GM10248 (cell line): ENCODE data around the gene SORBS2.

ENCODE experiments used
- CTCF ChIA-PET: fragments of 300-600 bp; sonication (Branson Sonifier 250); formaldehyde crosslinking; extraction: SDS; loops from one replicate; lab custom pipeline; 2021; ENCODE audit warnings: antibody characterized with exemption; lab: Yijun Ruan, JAX
- POLR2A ChIA-PET: fragments of 350-650 bp; sonication (Branson Sonifier 250); formaldehyde crosslinking; extraction: SDS; loops from one replicate; lab custom pipeline; 2020; ENCODE audit warnings: antibody characterized with exemption; lab: Yijun Ruan, JAX
- DNase-seq: peaks from one replicate; pipeline ENCODE4 v3.0.0; 2012; ENCODE audit errors: extremely low spot score
- TF ChIP-seq, protein P1 (sequence below): IDR thresholded peaks from 2 replicates; pipeline ENCODE4 v1.5.1; 2012; ENCODE audit warnings: mild to moderate bottlenecking, low read depth; ENCODE audit errors: extremely low read depth, missing control alignments, control extremely low read depth

Gene SORBS2

DNA sequence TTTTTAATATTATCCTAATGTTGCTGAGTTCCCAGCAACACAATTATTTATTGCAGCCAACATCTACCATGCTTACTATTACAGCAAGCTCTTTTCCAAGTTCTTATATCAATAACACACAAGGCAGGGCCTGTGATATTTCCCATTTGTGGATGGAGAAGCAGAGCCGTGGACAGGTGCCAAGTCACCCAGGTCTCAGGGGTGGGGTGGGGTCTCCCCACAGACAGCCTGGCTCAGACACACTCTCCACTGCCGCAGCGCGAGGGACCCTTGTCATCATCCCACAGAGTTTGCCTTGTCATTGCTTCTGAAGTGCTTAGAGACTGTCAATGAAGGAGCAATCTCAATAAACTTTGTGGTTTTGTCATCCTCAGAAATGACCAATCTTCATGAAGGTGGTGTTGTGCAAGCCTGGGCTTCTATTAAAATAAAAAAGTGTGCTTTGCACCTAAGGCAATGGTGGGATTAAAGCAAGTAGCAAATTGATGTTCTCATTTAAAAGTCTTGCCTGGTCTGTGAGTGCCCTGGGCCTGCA is 76.1 kb downstream of the SORBS2 start:
- ChIA-PET CTCF (no interaction called here), POLR2A (no interaction called here)
- DNase-seq: no peak
- TF ChIP-seq, protein P1, sequence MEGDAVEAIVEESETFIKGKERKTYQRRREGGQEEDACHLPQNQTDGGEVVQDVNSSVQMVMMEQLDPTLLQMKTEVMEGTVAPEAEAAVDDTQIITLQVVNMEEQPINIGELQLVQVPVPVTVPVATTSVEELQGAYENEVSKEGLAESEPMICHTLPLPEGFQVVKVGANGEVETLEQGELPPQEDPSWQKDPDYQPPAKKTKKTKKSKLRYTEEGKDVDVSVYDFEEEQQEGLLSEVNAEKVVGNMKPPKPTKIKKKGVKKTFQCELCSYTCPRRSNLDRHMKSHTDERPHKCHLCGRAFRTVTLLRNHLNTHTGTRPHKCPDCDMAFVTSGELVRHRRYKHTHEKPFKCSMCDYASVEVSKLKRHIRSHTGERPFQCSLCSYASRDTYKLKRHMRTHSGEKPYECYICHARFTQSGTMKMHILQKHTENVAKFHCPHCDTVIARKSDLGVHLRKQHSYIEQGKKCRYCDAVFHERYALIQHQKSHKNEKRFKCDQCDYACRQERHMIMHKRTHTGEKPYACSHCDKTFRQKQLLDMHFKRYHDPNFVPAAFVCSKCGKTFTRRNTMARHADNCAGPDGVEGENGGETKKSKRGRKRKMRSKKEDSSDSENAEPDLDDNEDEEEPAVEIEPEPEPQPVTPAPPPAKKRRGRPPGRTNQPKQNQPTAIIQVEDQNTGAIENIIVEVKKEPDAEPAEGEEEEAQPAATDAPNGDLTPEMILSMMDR: no peak

DNA sequence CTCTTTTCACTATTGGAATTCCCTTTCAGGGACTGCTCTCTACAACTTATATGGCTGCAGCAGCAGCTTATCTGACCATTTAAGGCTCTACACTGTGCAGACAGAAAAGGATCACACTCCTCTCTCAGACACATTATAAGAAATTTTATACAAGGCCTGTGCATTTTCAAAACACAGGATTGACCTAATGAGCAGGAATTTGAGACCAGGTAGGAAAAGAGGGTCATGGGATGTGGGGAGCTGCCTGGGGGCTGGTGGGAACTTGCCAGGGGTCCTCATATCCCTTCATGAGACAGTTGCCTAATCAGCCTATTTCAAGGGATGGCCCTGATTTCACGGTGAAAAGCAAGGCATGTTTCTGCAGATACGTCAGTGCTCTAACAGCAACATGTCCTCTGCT is 77.1 kb downstream of the SORBS2 start:
- TF ChIP-seq, protein P1: no peak
- no peak for DNase-seq
- CTCF ChIA-PET: interaction anchor here (1.3 kb wide), 1 partner anchor 17 kb away, joined by 3 read pairs; no protein-coding TSS in a partner anchor
- POLR2A ChIA-PET: no interaction called here

DNA sequence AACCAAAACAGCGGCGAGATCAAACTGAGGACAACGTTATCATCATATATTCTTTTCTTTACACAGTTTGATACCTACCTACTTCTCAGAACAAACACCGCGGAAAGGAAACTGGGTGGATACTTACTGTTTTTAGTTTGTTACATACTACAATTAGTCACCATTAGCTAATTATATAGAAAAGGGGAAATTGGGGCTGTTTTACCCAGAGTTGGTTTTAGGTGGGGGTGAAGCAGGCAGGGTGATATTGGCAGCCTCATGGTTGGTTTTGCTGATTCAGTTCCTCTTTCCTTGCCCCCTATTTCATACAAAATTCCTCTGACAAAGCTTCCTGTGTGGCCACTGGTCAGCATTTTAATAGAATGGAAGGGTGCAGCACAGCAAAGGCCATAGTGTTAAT is 77.8 kb downstream of the SORBS2 start:
- ChIA-PET CTCF (interaction anchor here (1.3 kb wide), 1 partner anchor 18 kb away, joined by 3 read pairs; no protein-coding TSS in a partner anchor), POLR2A (no interaction called here)
- peak; percentile 58 for DNase-seq
- TF ChIP-seq, protein P1: no peak

DNA sequence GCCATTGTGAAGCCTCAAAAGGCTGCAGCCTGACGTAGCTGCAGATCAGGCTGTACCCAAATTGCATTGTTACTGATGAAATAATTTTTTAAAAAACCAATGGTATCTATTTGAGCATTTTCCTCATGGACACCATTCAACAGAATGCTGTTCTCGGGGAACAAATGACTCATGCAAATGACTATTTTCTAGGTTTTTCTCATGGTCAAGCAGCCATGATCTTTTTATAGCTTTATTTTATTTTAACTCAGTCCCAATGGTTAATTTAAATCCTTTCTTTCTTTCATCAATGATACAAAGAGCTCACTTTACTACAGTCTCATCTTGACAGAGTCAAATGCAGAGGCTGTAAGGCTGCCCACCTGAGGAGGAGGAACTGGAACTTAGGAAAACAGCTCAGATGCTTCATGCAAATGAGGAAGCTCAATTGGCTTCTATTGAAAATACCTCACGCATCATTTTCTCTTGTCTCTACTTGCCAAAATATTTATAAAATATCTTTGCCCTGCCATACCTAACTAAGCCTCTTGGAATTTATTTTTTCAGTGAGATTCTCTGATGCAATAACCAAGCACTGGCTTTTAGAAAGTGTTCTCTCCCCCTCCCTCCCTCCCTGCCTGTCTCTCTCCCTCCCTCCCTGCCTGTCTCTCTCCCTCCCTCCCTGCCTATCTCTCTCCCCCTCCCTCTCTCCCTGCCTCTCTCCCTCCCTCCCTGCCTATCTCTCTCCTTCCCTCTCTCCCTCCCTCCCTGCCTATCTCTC is 81.0 kb downstream of the SORBS2 start:
- ChIA-PET POLR2A (no interaction called here), CTCF (interaction anchor here (1.1 kb wide), 1 partner anchor 19 kb away, joined by 4 read pairs; no protein-coding TSS in a partner anchor)
- TF ChIP-seq, protein P1: no peak
- peak; percentile 29 for DNase-seq

DNA sequence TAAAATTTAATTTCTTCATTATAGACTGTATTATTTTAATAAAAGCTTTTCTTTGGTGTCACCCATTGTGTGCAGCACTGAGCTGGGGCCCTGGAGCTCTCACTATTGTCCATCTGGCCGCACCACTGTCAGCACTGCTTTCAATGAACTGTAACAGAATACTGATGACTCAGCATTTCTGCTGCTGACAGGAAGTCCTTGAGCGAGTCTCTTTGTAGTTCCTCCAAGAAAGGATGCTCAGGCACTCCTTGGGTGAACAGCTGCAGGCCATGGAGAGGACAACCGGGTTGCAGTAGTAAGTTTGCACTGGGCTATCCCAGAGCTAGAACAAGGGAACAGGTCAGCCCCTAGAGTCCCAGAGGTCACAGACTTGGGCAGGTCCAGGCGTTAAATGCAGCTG is 81.6 kb downstream of the SORBS2 start:
- TF ChIP-seq, protein P1: no peak
- ChIA-PET CTCF (interaction anchor here (1.0 to 1.1 kb wide), 2 partner anchors 18 to 27 kb away, joined by 3 to 4 read pairs; no protein-coding TSS in a partner anchor), POLR2A (no interaction called here)
- DNase-seq: no peak

DNA sequence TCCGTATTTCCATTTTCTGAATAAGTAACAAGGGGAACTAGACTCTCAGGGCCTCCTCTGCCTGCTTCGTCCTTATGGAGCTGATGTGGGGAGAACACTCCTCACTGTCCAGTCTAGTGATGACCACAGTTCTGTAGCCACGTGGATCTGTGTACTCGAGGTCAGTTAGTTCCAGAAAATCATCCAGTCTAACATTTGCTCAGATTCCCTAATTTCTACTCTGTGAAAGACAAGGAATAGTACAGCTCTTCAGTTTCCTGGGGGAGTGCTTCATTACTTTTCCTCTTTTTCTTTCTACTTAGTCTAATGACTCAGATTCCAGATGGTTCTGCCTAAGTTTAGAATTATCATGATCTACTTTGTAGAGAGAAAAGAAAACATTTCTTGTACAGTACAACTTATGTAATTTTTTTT is 82.6 kb downstream of the SORBS2 start:
- POLR2A ChIA-PET: no interaction called here
- CTCF ChIA-PET: interaction anchor here (1.0 kb wide), 1 partner anchor 26 kb away, joined by 3 read pairs; no protein-coding TSS in a partner anchor
- TF ChIP-seq, protein P1: no peak
- DNase-seq: no peak
